Neural cell (in vitro differentiated cells): ENCODE results near the gene CHAF1B. TPM values are rescaled to one million over a fixed set of nuclear protein-coding genes. Genes with fewer than 3 reads are reported as not detected.

Experiments
- H2AFZ ChIP-seq: fragments of 200-600, 300-800 bp; sonication (generic), shearing (Covaris generic); 2 replicates; pipeline ENCODE4 v1.6.0; 2014; ENCODE audit warnings: low read depth, mild to moderate bottlenecking, antibody characterized with exemption, low read length, moderate library complexity
- H3F3A ChIP-seq: fragments of 200-600 bp; shearing (Covaris generic); 2 replicates; pipeline ENCODE4 v1.6.1; 2016; ENCODE audit warnings: mild to moderate bottlenecking, moderate library complexity, mixed read lengths, antibody characterized with exemption, low read length; ENCODE audit not compliant: insufficient read depth, poor library complexity, severe bottlenecking
- H3K27ac ChIP-seq: fragments of 200-600, 300-800 bp; sonication (generic), shearing (Covaris generic); 2 replicates; pipeline ENCODE4 v1.5.1; 2014; ENCODE audit warnings: mild to moderate bottlenecking, low read length, moderate library complexity
- H3K27me3 ChIP-seq: fragments of 300-800, 200-600 bp; sonication (generic), shearing (Covaris generic); 2 replicates; pipeline ENCODE4 v1.6.0; 2014; ENCODE audit warnings: mild to moderate bottlenecking, low read depth, low read length, moderate library complexity; ENCODE audit not compliant: insufficient read depth
- H3K36me3 ChIP-seq: fragments of 300-800, 200-600 bp; sonication (generic), shearing (Covaris generic); 2 replicates; pipeline ENCODE4 v1.5.1; 2014; ENCODE audit warnings: mild to moderate bottlenecking, antibody characterized with exemption, low read length, moderate library complexity; ENCODE audit not compliant: insufficient read depth
- H3K4me2 ChIP-seq: fragments of 300-800, 200-600 bp; sonication (generic), shearing (Covaris generic); 2 replicates; pipeline ENCODE4 v1.6.0; 2014; ENCODE audit warnings: mild to moderate bottlenecking, low read length
- H3K4me3 ChIP-seq: fragments of 300-800, 200-600 bp; sonication (generic), shearing (Covaris generic); 2 replicates; pipeline ENCODE4 v1.5.1; 2014; ENCODE audit warnings: mild to moderate bottlenecking, low read length, moderate library complexity
- H3K79me2 ChIP-seq: fragments of 200-600 bp; shearing (Covaris generic); replicated peaks from 2 replicates; pipeline ENCODE4 v1.6.0; 2014; ENCODE audit warnings: mild to moderate bottlenecking, low read length, moderate library complexity; ENCODE audit not compliant: insufficient read depth
- H3K9ac ChIP-seq: fragments of 300-800, 200-600 bp; sonication (generic), shearing (Covaris generic); 2 replicates; pipeline ENCODE4 v1.6.1; 2016; ENCODE audit warnings: mild to moderate bottlenecking, low read length, mixed read lengths
- H3K9me2 ChIP-seq: fragments of 200-600 bp; shearing (Covaris generic); 2 replicates; pipeline ENCODE4 v1.6.1; 2016; ENCODE audit warnings: mild to moderate bottlenecking, low read length, mixed read lengths; ENCODE audit not compliant: insufficient read depth
- H3K9me3 ChIP-seq: fragments of 200-600, 300-800 bp; sonication (generic), shearing (Covaris generic); 2 replicates; pipeline ENCODE4 v1.6.1; 2016; ENCODE audit warnings: mild to moderate bottlenecking, mixed run types, low read length, moderate library complexity, mixed read lengths
- H4K20me1 ChIP-seq: fragments of 200-600 bp; shearing (Covaris generic); 2 replicates; pipeline ENCODE4 v1.6.1; 2016; ENCODE audit warnings: mild to moderate bottlenecking, mixed run types; ENCODE audit not compliant: insufficient read depth
- EP300 ChIP-seq: fragments of 450-650 bp; conservative IDR thresholded peaks from 2 replicates; pipeline ENCODE4 v1.6.1; 2014; ENCODE audit warnings: antibody characterized with exemption, mild to moderate bottlenecking, moderate library complexity; ENCODE audit not compliant: poor library complexity, severe bottlenecking
- EZH2 ChIP-seq: fragments of 200-600, 300-800 bp; shearing (Covaris generic), sonication (generic); IDR thresholded peaks from 2 replicates; pipeline ENCODE4 v1.6.1; 2014; ENCODE audit warnings: antibody characterized with exemption, low read length, borderline replicate concordance, mild to moderate bottlenecking; ENCODE audit not compliant: insufficient read depth, poor library complexity, severe bottlenecking
- MXI1 ChIP-seq: fragments of 450-650 bp; conservative IDR thresholded peaks from 2 replicates; pipeline ENCODE4 v1.6.1; 2014; ENCODE audit warnings: antibody characterized with exemption, mild to moderate bottlenecking; ENCODE audit not compliant: poor library complexity, severe bottlenecking
- POLR2AphosphoS5 ChIP-seq: IDR thresholded peaks from 2 replicates; pipeline ENCODE4 v1.6.1; 2012
- RAD21 ChIP-seq: fragments of 450-650 bp; conservative IDR thresholded peaks from 2 replicates; pipeline ENCODE4 v1.6.1; 2014; ENCODE audit warnings: antibody characterized with exemption, mild to moderate bottlenecking, moderate library complexity
- SMC3 ChIP-seq: fragments of 450-650 bp; conservative IDR thresholded peaks from 2 replicates; pipeline ENCODE4 v1.6.1; 2014; ENCODE audit warnings: antibody characterized with exemption, mild to moderate bottlenecking, moderate library complexity; ENCODE audit not compliant: poor library complexity
- TAF1 ChIP-seq: IDR thresholded peaks from 2 replicates; pipeline ENCODE4 v1.6.1; 2012; ENCODE audit warnings: low read depth
- polyA plus RNA-seq: library from polyadenylated mRNA; depleted of rRNA; stranded (reverse); fragments of >200 nt; gene quantifications from 2 replicates; pipeline ENCODE4 v1.2.3, GENCODE V29; 2014
- TF ChIP-seq, protein P1 (sequence below): IDR thresholded peaks from 2 replicates; pipeline ENCODE4 v1.6.1; 2012; ENCODE audit warnings: borderline replicate concordance
- TF ChIP-seq, protein P2 (sequence below): fragments of 450-650 bp; IDR thresholded peaks from 2 replicates; pipeline ENCODE4 v1.5.1; 2014; ENCODE audit warnings: antibody characterized with exemption, mild to moderate bottlenecking, moderate library complexity; ENCODE audit not compliant: poor library complexity, severe bottlenecking

The CHAF1B gene
- polyA plus RNA-seq, 1 donor from 2014 or later, result 0.72 TPM

- no peak overlapping the region for H2AFZ ChIP-seq
- H3K27me3 ChIP-seq, result no peaks in the 10 kb centered on the region
- TF ChIP-seq EP300 (no peak), MXI1 (no peak), RAD21 (no peak), SMC3 (no peak), EZH2 (no peak), TAF1 (no peak), POLR2AphosphoS5 (no peak)
- TF ChIP-seq, protein P1, sequence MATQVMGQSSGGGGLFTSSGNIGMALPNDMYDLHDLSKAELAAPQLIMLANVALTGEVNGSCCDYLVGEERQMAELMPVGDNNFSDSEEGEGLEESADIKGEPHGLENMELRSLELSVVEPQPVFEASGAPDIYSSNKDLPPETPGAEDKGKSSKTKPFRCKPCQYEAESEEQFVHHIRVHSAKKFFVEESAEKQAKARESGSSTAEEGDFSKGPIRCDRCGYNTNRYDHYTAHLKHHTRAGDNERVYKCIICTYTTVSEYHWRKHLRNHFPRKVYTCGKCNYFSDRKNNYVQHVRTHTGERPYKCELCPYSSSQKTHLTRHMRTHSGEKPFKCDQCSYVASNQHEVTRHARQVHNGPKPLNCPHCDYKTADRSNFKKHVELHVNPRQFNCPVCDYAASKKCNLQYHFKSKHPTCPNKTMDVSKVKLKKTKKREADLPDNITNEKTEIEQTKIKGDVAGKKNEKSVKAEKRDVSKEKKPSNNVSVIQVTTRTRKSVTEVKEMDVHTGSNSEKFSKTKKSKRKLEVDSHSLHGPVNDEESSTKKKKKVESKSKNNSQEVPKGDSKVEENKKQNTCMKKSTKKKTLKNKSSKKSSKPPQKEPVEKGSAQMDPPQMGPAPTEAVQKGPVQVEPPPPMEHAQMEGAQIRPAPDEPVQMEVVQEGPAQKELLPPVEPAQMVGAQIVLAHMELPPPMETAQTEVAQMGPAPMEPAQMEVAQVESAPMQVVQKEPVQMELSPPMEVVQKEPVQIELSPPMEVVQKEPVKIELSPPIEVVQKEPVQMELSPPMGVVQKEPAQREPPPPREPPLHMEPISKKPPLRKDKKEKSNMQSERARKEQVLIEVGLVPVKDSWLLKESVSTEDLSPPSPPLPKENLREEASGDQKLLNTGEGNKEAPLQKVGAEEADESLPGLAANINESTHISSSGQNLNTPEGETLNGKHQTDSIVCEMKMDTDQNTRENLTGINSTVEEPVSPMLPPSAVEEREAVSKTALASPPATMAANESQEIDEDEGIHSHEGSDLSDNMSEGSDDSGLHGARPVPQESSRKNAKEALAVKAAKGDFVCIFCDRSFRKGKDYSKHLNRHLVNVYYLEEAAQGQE, result no peak
- TF ChIP-seq, protein P2, sequence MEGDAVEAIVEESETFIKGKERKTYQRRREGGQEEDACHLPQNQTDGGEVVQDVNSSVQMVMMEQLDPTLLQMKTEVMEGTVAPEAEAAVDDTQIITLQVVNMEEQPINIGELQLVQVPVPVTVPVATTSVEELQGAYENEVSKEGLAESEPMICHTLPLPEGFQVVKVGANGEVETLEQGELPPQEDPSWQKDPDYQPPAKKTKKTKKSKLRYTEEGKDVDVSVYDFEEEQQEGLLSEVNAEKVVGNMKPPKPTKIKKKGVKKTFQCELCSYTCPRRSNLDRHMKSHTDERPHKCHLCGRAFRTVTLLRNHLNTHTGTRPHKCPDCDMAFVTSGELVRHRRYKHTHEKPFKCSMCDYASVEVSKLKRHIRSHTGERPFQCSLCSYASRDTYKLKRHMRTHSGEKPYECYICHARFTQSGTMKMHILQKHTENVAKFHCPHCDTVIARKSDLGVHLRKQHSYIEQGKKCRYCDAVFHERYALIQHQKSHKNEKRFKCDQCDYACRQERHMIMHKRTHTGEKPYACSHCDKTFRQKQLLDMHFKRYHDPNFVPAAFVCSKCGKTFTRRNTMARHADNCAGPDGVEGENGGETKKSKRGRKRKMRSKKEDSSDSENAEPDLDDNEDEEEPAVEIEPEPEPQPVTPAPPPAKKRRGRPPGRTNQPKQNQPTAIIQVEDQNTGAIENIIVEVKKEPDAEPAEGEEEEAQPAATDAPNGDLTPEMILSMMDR, result no peak
- H4K20me1 ChIP-seq, result no peaks in the 10 kb centered on the region
- no peaks in the 10 kb centered on the region for H3K9me2 ChIP-seq
- H3K79me2 ChIP-seq, result no peaks in the 10 kb centered on the region
- no peak overlapping the region for H3K4me2 ChIP-seq
- no peak overlapping the region for H3K9ac ChIP-seq
- no peaks in the 10 kb centered on the region for H3K36me3 ChIP-seq
- H3K9me3 ChIP-seq, result no peaks in the 10 kb centered on the region
- H3F3A ChIP-seq, result no peaks in the 10 kb centered on the region
- no peak overlapping the region for H3K27ac ChIP-seq
- no peak overlapping the region for H3K4me3 ChIP-seq
These were observed 75.7 kb downstream of the CHAF1B start for GRCh38 chr21:36460866-36461265.

DNA sequence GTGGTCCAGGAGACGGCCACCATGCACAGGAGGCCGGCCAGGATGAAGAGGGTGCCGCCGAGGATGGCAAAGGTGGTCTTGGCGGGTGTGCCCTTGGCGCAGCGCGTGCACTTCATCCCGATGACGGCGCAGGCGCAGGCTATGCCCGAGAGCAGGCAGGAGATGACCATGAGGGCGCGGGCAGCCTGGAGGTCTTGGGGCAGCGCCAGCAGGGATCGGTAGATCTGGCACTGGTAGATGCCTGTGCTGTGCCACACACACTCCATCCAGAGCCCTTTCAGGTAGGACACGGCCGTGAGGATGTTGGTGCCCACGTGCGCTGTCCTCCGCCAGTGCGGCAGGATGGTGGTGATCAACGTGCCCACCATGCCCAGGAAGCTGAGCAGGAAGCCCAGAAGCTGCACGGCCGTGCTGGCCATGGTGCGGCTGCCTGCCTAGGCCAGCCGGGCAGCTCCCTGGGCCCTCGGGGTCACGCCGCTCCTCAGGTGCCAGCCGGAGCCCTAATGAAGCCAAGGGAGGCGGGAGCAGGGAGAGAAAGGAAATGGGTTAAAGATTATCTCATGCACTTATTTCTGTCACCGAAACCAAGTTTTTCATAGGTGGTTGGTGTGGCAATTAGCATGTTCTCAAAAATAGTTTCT lies 76.2 kb downstream of the CHAF1B start:
- TF ChIP-seq, protein P1, result no peak
- TF ChIP-seq MXI1 (no peak), POLR2AphosphoS5 (no peak), TAF1 (no peak), EP300 (no peak), SMC3 (no peak)
- TF ChIP-seq, protein P2, result no peak
- Histone ChIP-seq H3K27ac (no peak overlapping the region), H3K4me2 (no peak overlapping the region)

More for the DNA sequence above, 76.2 kb downstream of the CHAF1B start:
- Histone ChIP-seq H3K79me2 (no peaks in the 10 kb centered on the region), H3K9me2 (no peaks in the 10 kb centered on the region), H3K9me3 (no peaks in the 10 kb centered on the region), H3F3A (no peaks in the 10 kb centered on the region), H4K20me1 (no peaks in the 10 kb centered on the region), H2AFZ (no peak overlapping the region), H3K9ac (no peak overlapping the region), H3K36me3 (no peaks in the 10 kb centered on the region), H3K27me3 (no peaks in the 10 kb centered on the region), H3K4me3 (no peak overlapping the region)
